ENCODE data around the gene UVSSA.
"Not testable (repeated sequence)": the region's sequence is repeated elsewhere in the genome, so short reads cannot be mapped to it uniquely, and the experiment has no call there.

UVSSA gene

GRCh38 chr4:1315836-1316536, 31.0 kb upstream of the UVSSA start:
- H3K4me3 ChIP-seq (ENCODE audit: low read depth, low read length), result no peak overlapping the region
- DNase-seq (ENCODE audit: low read depth), result no peak

DNA sequence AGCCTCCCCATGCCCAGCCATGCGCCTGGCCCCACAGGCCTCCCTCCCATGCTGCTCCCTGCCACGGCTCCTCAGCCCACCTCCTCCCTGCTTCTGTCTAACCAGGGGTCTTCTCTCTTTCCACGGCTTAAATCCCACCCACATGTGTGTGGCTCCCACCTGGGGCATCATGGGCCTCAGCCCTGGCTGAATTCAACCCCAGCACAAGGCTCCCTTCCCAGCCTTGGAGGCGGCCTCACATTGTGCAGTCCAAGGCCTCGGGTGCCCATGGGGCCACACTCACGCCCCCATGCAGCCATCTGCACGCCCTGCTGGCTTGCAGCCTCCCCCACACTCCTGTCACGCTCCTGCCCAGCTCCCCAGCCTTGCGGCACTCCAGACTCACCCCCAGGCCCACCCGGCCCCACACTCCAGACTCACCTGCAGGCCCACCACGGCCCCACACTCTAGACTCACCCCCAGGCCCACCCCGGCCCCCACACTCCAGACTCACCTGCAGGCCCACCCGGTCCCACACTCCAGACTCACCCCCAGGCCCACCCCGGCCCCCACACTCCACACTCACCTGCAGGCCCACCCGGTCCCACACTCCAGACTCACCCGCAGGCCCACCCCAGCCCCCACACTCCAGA, 30.4 kb upstream of the UVSSA start:
- DNase-seq (ENCODE audit: low read depth), result no peak
- no peak overlapping the region for H3K4me3 ChIP-seq (ENCODE audit: low read depth, low read length)

DNA sequence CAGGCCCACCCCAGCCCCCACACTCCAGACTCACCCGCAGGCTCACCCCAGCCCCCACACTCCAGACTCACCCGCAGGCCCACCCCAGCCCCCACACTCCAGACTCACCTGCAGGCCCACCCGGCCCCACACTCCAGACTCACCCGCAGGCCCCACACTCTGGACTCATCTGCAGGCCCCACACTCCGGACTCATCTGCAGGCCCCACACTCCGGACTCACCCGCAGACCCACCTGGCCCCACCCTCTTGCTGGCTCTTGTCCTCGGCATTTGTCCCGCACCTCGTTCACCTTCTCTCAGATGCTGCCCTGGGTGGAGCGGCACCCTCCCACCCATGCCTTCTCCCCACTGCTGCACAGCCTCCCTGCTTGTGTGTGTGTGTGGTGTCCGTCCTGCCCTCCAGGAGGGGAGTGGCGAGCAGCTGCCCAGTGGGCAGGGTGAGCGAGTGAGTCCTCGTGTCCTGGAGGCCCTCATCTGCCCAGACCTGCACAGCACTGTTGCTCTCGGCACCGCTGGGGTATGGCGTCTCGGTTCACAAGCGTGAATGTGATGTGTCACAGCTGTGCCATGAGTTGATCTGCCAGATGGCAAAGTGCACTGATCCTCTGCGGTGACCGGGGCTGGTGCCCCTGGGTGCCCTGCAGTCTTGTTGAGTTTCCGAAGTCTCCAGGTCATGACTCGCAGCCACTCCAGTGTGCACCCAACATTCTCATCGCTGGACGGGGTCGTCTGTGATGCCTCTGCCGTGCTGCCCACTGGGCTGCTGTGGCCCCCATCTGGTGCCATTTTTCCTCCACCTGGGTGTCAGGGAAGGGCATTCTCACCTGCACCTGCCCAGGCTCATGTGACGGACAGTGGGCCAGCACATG, 29.6 kb upstream of the UVSSA start:
- no peak for DNase-seq (ENCODE audit: low read depth)
- no peak overlapping the region for H3K4me3 ChIP-seq (ENCODE audit: low read depth, low read length)

DNA sequence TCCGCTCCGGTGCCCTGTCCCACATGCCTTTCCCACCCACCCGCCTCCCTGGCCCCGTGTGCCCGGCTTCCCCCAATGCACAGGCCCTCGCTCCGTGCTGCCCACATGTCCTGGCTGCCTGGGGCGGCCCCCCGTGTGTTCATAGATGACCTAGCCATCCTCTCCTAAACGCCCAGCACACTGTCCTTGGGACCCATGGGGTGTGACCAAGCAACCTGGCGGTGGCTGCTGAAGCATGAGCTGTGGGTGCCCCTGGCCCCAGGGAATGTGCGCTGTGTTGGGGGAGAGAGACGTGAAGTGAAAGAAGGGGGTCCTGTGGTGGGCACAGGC, 29.0 kb upstream of the UVSSA start:
- DNase-seq (ENCODE audit: low read depth), result no peak
- H3K4me3 ChIP-seq (ENCODE audit: low read depth, low read length), result no peak overlapping the region

DNA sequence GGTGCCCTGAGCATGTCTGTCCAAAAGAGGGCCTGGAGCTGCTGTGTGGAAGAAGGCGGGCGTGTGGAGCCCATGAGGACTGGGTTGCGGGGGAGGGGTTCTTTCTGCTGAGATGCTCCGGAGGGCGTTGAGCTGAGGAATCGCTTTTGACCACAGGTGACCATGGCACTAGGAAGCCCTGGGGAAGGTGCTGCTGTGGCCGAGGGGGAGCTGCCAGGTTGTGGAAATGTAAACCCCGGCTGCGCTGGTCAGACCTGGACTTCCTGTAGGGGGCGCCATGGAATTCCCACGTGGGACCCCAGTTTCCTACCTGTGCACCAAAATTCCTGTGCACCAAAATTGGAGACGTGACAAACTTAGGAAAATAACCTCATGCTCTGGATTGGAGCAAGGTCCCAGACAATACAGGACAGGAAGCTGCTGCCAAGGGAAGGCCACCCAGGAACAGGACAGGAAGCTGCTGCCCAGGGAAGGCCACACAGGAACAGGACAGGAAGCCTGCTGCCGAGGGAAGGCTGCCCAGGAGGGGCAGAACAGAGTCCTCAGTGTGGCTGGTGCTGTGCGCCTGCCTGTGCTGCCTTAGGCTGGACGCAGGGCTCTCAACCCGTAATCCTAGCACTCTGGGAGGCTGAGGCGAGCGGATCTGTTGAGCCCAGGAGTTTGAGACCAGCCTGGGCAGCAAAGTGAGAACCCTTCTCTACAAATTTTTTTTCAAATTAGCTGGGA, 28.4 kb upstream of the UVSSA start:
- DNase-seq (ENCODE audit: low read depth), result no peak
- H3K4me3 ChIP-seq (ENCODE audit: low read depth, low read length), result no peak overlapping the region

DNA sequence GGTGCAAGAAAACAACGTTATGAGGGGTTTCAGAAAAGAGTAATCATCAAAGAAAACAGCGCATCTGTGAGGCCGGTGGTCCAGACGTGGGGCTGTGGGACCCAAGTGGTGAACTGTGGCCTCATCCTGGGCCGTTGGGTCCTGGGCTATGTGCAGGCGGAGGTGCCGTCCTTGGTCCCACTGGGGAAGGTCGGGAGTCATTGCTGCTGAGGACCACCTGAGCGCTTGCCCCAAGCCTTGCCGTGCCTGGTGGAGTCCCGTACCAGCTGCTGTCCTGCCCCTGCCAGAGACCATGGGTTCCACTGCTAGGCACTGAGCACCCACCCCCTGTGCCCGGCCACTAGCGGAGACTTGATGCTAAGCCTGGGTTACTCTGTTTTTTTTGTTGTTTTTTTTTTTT, 25.5 kb upstream of the UVSSA start:
- no peak overlapping the region for H3K4me3 ChIP-seq (ENCODE audit: low read depth, low read length)
- DNase-seq (ENCODE audit: low read depth), result no peak

GRCh38 chr4:1321946-1322650, 24.9 kb upstream of the UVSSA start:
- no peak overlapping the region for H3K4me3 ChIP-seq (ENCODE audit: low read depth, low read length)

GRCh38 chr4:1323280-1323634, 23.8 kb upstream of the UVSSA start:
- no peak for DNase-seq (ENCODE audit: low read depth)
- no peak overlapping the region for H3K4me3 ChIP-seq (ENCODE audit: low read depth, low read length)

More at GRCh38 chr4:1321946-1322650, 24.9 kb upstream of the UVSSA start:
- no peak for DNase-seq (ENCODE audit: low read depth)

- DNase-seq (ENCODE audit: low read depth), result peak; percentile 77
- H3K4me3 ChIP-seq (ENCODE audit: low read depth, low read length), result no peak overlapping the region
Observed at GRCh38 chr4:1323635-1324442, 23.2 kb upstream of the UVSSA start.

- not testable (repeated sequence) for H3K4me3 ChIP-seq (ENCODE audit: low read depth, low read length); DNase-seq (ENCODE audit: low read depth)
Observed at GRCh38 chr4:1324443-1325175, 22.4 kb upstream of the UVSSA start.

- H3K4me3 ChIP-seq (ENCODE audit: low read depth, low read length), result no peak overlapping the region
Observed at GRCh38 chr4:1325176-1325480, 21.9 kb upstream of the UVSSA start.

DNA sequence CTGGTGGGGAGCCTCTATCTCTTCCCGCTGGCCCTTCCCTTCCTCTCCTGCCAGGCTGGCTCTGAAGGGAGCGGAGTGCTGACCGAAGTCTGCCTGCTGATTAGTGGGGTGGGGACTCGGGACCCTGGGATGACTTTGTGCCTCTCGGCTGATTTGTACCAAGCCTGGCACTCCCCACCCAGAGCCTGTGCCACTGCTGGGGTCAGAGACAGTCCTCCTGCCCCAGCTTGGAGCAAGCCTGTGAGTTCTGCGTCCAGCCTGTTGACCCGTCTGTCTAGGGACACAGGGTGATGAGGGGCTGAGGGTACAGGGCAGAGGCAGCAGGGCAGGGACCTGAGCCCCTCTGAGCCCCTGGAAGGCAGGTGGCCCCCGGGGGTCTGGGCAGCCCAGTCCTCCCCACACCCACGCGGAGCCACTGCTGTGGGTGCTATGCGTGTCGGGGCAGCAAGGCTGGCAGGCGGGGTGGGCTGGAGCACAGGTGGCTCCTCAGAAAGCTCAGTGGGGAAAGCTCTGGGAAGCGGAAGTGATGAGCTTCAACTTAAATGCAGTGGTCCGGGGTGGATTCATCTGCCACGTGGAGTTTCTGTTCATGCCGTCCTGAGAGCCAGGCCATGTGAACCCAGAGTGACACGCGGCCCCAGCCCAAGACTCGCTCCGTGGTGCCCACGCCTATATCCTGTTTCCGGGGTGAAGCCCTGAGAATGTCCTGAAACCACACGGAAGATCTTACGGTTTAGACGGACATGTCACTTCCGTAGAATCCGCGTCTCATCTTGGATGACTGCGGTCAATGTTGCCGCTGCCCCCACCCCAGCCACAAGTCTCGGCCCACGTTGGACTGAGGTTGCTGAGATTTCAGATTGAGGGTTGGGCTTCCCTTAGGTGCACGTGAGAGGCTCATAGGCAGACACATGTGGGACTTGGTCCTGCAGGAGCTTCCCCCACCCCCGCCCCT, 21.1 kb upstream of the UVSSA start:
- H3K4me3 ChIP-seq (ENCODE audit: low read depth, low read length), result no peak overlapping the region
- no peak for DNase-seq (ENCODE audit: low read depth)

More at GRCh38 chr4:1325176-1325480, 21.9 kb upstream of the UVSSA start:
- no peak for DNase-seq (ENCODE audit: low read depth)

DNA sequence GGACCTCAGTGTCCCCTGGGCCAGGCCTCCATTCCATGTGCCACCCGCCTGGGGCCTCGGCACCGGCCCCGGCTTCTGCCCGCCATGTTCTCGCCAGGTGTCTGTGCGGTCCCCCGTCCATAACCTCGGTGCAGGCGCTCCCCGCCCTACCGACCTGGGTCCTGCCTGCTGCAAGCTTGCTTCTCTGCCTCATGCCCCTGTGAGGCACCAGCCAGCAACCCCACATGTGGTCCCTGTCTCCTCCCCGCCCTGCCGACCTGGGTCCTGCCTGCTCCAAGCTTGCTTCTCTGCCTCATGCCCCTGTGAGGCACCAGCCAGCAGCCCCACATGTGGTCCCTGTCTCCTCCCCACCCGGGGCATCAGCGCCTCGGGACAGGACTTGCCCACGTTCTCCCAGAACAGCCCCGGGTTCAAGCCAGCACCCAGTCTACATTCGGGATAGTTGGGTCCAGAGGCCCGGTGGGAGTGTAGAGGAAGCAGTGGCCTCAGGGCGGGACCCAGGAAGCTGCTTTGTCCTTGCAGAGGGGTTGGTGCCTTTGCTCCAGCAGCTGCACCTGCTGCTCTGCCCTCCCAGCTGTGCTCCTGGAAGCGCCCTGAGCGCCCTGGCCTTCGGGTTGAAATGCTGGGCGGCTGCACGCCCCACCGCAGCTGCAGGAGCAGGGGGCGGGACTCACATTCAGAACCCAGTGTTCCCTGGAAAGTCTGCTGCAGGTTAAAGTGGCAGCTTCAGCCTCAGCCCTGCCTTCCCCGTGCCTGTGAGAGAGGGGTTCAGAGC, 20.1 kb upstream of the UVSSA start:
- H3K4me3 ChIP-seq (ENCODE audit: low read depth, low read length), result no peak overlapping the region

GRCh38 chr4:1327526-1328266, 19.3 kb upstream of the UVSSA start:
- no peak overlapping the region for H3K4me3 ChIP-seq (ENCODE audit: low read depth, low read length)
- no peak for DNase-seq (ENCODE audit: low read depth)

More for the DNA sequence above, 20.1 kb upstream of the UVSSA start:
- DNase-seq (ENCODE audit: low read depth), result no peak

DNA sequence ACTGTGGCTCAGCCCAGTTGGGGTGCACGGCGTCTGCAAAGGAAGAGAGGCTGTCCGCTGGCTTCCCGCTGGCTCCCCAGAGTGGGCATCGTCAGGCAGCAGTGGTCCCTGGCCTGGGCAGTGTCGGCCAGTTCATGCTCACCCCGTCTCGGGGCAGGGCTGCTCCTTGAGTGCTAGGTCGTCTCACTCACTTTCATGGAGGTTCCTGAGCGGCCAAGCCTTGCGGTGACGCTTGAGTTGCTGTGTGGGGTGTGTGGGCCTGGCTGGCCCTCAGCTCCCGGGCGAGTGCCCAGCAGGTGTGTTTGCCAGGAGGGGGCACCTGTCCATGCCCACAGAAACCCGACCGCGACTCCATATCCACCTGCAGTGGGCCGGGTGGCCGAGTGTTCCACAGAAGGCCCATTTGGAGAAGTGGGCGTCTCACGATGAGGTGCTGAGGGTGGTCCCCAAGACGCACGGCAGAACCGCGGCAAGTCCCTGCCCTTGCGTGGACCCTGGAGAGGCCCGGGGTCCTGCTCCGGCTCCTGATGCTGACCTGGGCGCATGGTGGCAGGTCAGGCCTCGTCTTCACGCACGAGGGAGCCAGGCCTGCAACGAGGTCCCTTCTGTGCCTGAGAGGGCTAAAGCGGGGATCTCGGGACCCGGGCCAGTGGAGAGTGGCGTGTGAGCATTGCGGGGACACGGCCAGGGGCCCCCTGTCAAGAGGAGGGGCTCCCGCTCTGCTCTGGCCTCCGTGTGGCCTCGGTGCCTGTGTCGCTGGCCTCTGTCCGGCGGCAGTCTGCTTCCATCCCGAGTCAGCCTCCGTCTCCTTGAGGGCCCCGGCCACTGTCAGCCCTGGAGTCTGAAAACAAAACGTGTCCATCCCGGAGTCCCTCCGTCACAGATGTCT, 18.5 kb upstream of the UVSSA start:
- DNase-seq (ENCODE audit: low read depth), result no peak
- no peak overlapping the region for H3K4me3 ChIP-seq (ENCODE audit: low read depth, low read length)

All from skeletal muscle cell (primary cell).